ENCODE measurements around the gene KIF6.
"Not testable (repeated sequence)": the region's sequence is repeated elsewhere in the genome, so short reads cannot be mapped to it uniquely, and the experiment has no call there.

The KIF6 gene

GRCh38 chr6:39496456-39496855, 228.8 kb downstream of the KIF6 start:
- peaks cover 4% of the 10 kb centered on the region for H3K4me1 ChIP-seq (ENCODE audit: control insufficient read depth, insufficient read depth, low read length)
- H3K27me3 ChIP-seq (ENCODE audit: control insufficient read depth, insufficient read depth, low read length): no peaks in the 10 kb centered on the region
- no peaks in the 10 kb centered on the region for H3K36me3 ChIP-seq (ENCODE audit: control insufficient read depth, insufficient read depth, low read length)
- no peak overlapping the region for H3K27ac ChIP-seq (ENCODE audit: low read depth, low read length)
- H3K4me3 ChIP-seq (ENCODE audit: low read length): no peak overlapping the region
- H3K9ac ChIP-seq (ENCODE audit: low read length): no peak overlapping the region

GRCh38 chr6:39495640-39496039, 229.6 kb downstream of the KIF6 start:
- H3K9ac ChIP-seq (ENCODE audit: low read length): no peak overlapping the region
- H3K36me3 ChIP-seq (ENCODE audit: control insufficient read depth, insufficient read depth, low read length): no peaks in the 10 kb centered on the region
- peaks cover 4% of the 10 kb centered on the region for H3K4me1 ChIP-seq (ENCODE audit: control insufficient read depth, insufficient read depth, low read length)
- H3K27ac ChIP-seq (ENCODE audit: low read depth, low read length): no peak overlapping the region
- no peak overlapping the region for H3K4me3 ChIP-seq (ENCODE audit: low read length)
- H3K27me3 ChIP-seq (ENCODE audit: control insufficient read depth, insufficient read depth, low read length): no peaks in the 10 kb centered on the region

- Histone ChIP-seq H3K27me3 (ENCODE audit: control insufficient read depth, insufficient read depth, low read length) (no peaks in the 10 kb centered on the region), H3K4me1 (ENCODE audit: control insufficient read depth, insufficient read depth, low read length) (peaks cover 4% of the 10 kb centered on the region), H3K9ac (ENCODE audit: low read length) (no peak overlapping the region), H3K4me3 (ENCODE audit: low read length) (no peak overlapping the region), H3K36me3 (ENCODE audit: control insufficient read depth, insufficient read depth, low read length) (no peaks in the 10 kb centered on the region), H3K27ac (ENCODE audit: low read depth, low read length) (no peak overlapping the region)
Observed at GRCh38 chr6:39494998-39495397, 230.2 kb downstream of the KIF6 start.

GRCh38 chr6:39493777-39494176, 231.4 kb downstream of the KIF6 start:
- Histone ChIP-seq H3K4me1 (ENCODE audit: control insufficient read depth, insufficient read depth, low read length) (peaks cover 4% of the 10 kb centered on the region), H3K4me3 (ENCODE audit: low read length) (no peak overlapping the region), H3K27ac (ENCODE audit: low read depth, low read length) (no peak overlapping the region), H3K9ac (ENCODE audit: low read length) (no peak overlapping the region), H3K27me3 (ENCODE audit: control insufficient read depth, insufficient read depth, low read length) (no peaks in the 10 kb centered on the region), H3K36me3 (ENCODE audit: control insufficient read depth, insufficient read depth, low read length) (no peaks in the 10 kb centered on the region)

- no peak overlapping the region for H3K27ac ChIP-seq (ENCODE audit: low read depth, low read length)
Observed at GRCh38 chr6:39493174-39493573, 232.0 kb downstream of the KIF6 start.

GRCh38 chr6:39490108-39490507, 235.1 kb downstream of the KIF6 start:
- Histone ChIP-seq H3K9ac (ENCODE audit: low read length) (no peak overlapping the region), H3K4me3 (ENCODE audit: low read length) (no peak overlapping the region), H3K4me1 (ENCODE audit: control insufficient read depth, insufficient read depth, low read length) (peaks cover 7% of the 10 kb centered on the region), H3K36me3 (ENCODE audit: control insufficient read depth, insufficient read depth, low read length) (no peaks in the 10 kb centered on the region), H3K27me3 (ENCODE audit: control insufficient read depth, insufficient read depth, low read length) (no peaks in the 10 kb centered on the region), H3K27ac (ENCODE audit: low read depth, low read length) (no peak overlapping the region)

More at GRCh38 chr6:39493174-39493573, 232.0 kb downstream of the KIF6 start:
- Histone ChIP-seq H3K4me3 (ENCODE audit: low read length) (no peak overlapping the region), H3K4me1 (ENCODE audit: control insufficient read depth, insufficient read depth, low read length) (peaks cover 6% of the 10 kb centered on the region), H3K36me3 (ENCODE audit: control insufficient read depth, insufficient read depth, low read length) (no peaks in the 10 kb centered on the region), H3K9ac (ENCODE audit: low read length) (no peak overlapping the region), H3K27me3 (ENCODE audit: control insufficient read depth, insufficient read depth, low read length) (no peaks in the 10 kb centered on the region)

GRCh38 chr6:39488255-39488879, 236.8 kb downstream of the KIF6 start:
- Histone ChIP-seq H3K27ac (ENCODE audit: low read depth, low read length) (no peak overlapping the region), H3K4me1 (ENCODE audit: control insufficient read depth, insufficient read depth, low read length) (peaks cover 4% of the 10 kb centered on the region), H3K4me3 (ENCODE audit: low read length) (no peak overlapping the region), H3K36me3 (ENCODE audit: control insufficient read depth, insufficient read depth, low read length) (no peaks in the 10 kb centered on the region), H3K9ac (ENCODE audit: low read length) (no peak overlapping the region), H3K27me3 (ENCODE audit: control insufficient read depth, insufficient read depth, low read length) (no peaks in the 10 kb centered on the region)

- H3K4me3 ChIP-seq (ENCODE audit: low read length): no peak overlapping the region
- no peak overlapping the region for H3K27ac ChIP-seq (ENCODE audit: low read depth, low read length)
- H3K36me3 ChIP-seq (ENCODE audit: control insufficient read depth, insufficient read depth, low read length): no peaks in the 10 kb centered on the region
- peaks cover 3% of the 10 kb centered on the region for H3K4me1 ChIP-seq (ENCODE audit: control insufficient read depth, insufficient read depth, low read length)
- H3K9ac ChIP-seq (ENCODE audit: low read length): no peak overlapping the region
- no peaks in the 10 kb centered on the region for H3K27me3 ChIP-seq (ENCODE audit: control insufficient read depth, insufficient read depth, low read length)
Observed at GRCh38 chr6:39484276-39484675, 240.9 kb downstream of the KIF6 start.

GRCh38 chr6:39479819-39480218, 245.4 kb downstream of the KIF6 start:
- H3K4me3 ChIP-seq (ENCODE audit: low read length); H3K36me3 ChIP-seq (ENCODE audit: control insufficient read depth, insufficient read depth, low read length); H3K27ac ChIP-seq (ENCODE audit: low read depth, low read length); H3K9ac ChIP-seq (ENCODE audit: low read length); H3K4me1 ChIP-seq (ENCODE audit: control insufficient read depth, insufficient read depth, low read length); H3K27me3 ChIP-seq (ENCODE audit: control insufficient read depth, insufficient read depth, low read length): not testable (repeated sequence)

- Histone ChIP-seq H3K4me1 (ENCODE audit: control insufficient read depth, insufficient read depth, low read length) (no peaks in the 10 kb centered on the region), H3K27ac (ENCODE audit: low read depth, low read length) (no peak overlapping the region), H3K9ac (ENCODE audit: low read length) (no peak overlapping the region), H3K27me3 (ENCODE audit: control insufficient read depth, insufficient read depth, low read length) (no peaks in the 10 kb centered on the region), H3K36me3 (ENCODE audit: control insufficient read depth, insufficient read depth, low read length) (no peaks in the 10 kb centered on the region), H3K4me3 (ENCODE audit: low read length) (no peak overlapping the region)
Observed at GRCh38 chr6:39476670-39477069, 248.5 kb downstream of the KIF6 start.

GRCh38 chr6:39476151-39476550, 249.1 kb downstream of the KIF6 start:
- Histone ChIP-seq H3K4me3 (ENCODE audit: low read length) (no peak overlapping the region), H3K4me1 (ENCODE audit: control insufficient read depth, insufficient read depth, low read length) (no peaks in the 10 kb centered on the region), H3K9ac (ENCODE audit: low read length) (no peak overlapping the region), H3K36me3 (ENCODE audit: control insufficient read depth, insufficient read depth, low read length) (no peaks in the 10 kb centered on the region), H3K27ac (ENCODE audit: low read depth, low read length) (no peak overlapping the region), H3K27me3 (ENCODE audit: control insufficient read depth, insufficient read depth, low read length) (no peaks in the 10 kb centered on the region)

- Histone ChIP-seq H3K4me3 (ENCODE audit: low read length) (no peak overlapping the region), H3K4me1 (ENCODE audit: control insufficient read depth, insufficient read depth, low read length) (no peaks in the 10 kb centered on the region), H3K9ac (ENCODE audit: low read length) (no peak overlapping the region), H3K27ac (ENCODE audit: low read depth, low read length) (no peak overlapping the region), H3K27me3 (ENCODE audit: control insufficient read depth, insufficient read depth, low read length) (no peaks in the 10 kb centered on the region), H3K36me3 (ENCODE audit: control insufficient read depth, insufficient read depth, low read length) (no peaks in the 10 kb centered on the region)
Observed at GRCh38 chr6:39471954-39472659, 253.1 kb downstream of the KIF6 start.

- no peak overlapping the region for H3K4me3 ChIP-seq (ENCODE audit: low read length)
- no peaks in the 10 kb centered on the region for H3K27me3 ChIP-seq (ENCODE audit: control insufficient read depth, insufficient read depth, low read length)
- no peaks in the 10 kb centered on the region for H3K4me1 ChIP-seq (ENCODE audit: control insufficient read depth, insufficient read depth, low read length)
- H3K9ac ChIP-seq (ENCODE audit: low read length): no peak overlapping the region
- H3K27ac ChIP-seq (ENCODE audit: low read depth, low read length): no peak overlapping the region
- no peaks in the 10 kb centered on the region for H3K36me3 ChIP-seq (ENCODE audit: control insufficient read depth, insufficient read depth, low read length)
Observed at GRCh38 chr6:39470506-39470905, 254.7 kb downstream of the KIF6 start.
